Psoas muscle (tissue), 8 donors: ENCODE measurements around the gene RSRC2. TPM values are rescaled to one million over a fixed set of nuclear protein-coding genes. Genes with fewer than 3 reads are reported as not detected.
A peak's percentile ranks its signal among the peaks of the same experiment; 100 is the strongest.
"Not testable (repeated sequence)": the region's sequence is repeated elsewhere in the genome, so short reads cannot be mapped to it uniquely, and the experiment has no call there.

Source experiments
- ATAC-seq, 4 donors: fragments of 200-7000 bp; cut with Tn5 transposase; one replicate each; pipeline ENCODE4 v1.9.1; 2020; ENCODE audit warnings: moderate library complexity in 3 of 4, mild to moderate bottlenecking in 2 of 4
- DNase-seq, 2 donors: peaks; one replicate each; pipeline ENCODE4 v3.0.0-alpha.2; 2020
- H3K27ac ChIP-seq: fragments of 200-600 bp; one replicate; pipeline ENCODE4 v1.8.0; 2022
- H3K27me3 ChIP-seq, 3 donors: fragments of 200-600 bp in 1 of 3; one replicate each; pipeline versions ENCODE4 v1.6.1 to v1.8.0; 2013 to 2022; ENCODE audit warnings: low read length in 2 of 3, mild to moderate bottlenecking in 2 of 3, moderate library complexity in 1 of 3; ENCODE audit not compliant: insufficient read depth in 3 of 3
- H3K36me3 ChIP-seq, 2 donors: fragments of 200-600 bp in 1 of 2; one replicate each; pipeline versions ENCODE4 v1.6.1 to v1.8.0; 2013 to 2022; ENCODE audit warnings: low read depth in 1 of 2, mild to moderate bottlenecking in 1 of 2, moderate library complexity in 1 of 2; ENCODE audit not compliant: insufficient read depth in 1 of 2
- H3K4me1 ChIP-seq: fragments of 200-600 bp; one replicate; pipeline ENCODE4 v1.8.0; 2022
- H3K4me3 ChIP-seq: fragments of 200-600 bp; one replicate; pipeline ENCODE4 v1.8.0; 2022; ENCODE audit warnings: mild to moderate bottlenecking
- H3K9me3 ChIP-seq: fragments of 200-600 bp; one replicate; pipeline ENCODE4 v1.8.0; 2022
- WGBS, 3 donors: extraction: QIAGEN DNeasy Blood & Tissue Kit; methylation state at CpG; one replicate each; pipeline versions ENCODE4 v1.1.6 to v1.1.7; 2013; 5-methylcytosine and 5-hydroxymethylcytosine counted together
- intact Hi-C, 2 donors: fragments of 100-400 bp; cut with DNase I; formaldehyde crosslinking; loops; one replicate each; pipeline versions ENCODE4 v1.11.0 to v1.14.2; 2022
- polyA plus RNA-seq, 3 donors: library from polyadenylated mRNA; stranded (reverse); fragments of 200-250 nt; gene quantifications; one replicate each; pipeline ENCODE4 v1.2.3, GENCODE V29; 2013
- total RNA-seq, 4 donors: library from RNA; stranded (reverse); fragmentation: NEBNext Ultra II Directional in 2 of 4; extraction: Animal tissue kit (Norgen Biotek cat#: 25700) in 2 of 4; gene quantifications; one replicate each; pipeline versions ENCODE4 v1.2.1 to v1.2.4, GENCODE V29; 2021 to 2023
- TF ChIP-seq, protein P1 (sequence below): fragments of 200-600 bp; IDR thresholded peaks from one replicate; pipeline ENCODE4 v1.8.0; 2022; ENCODE audit warnings: antibody characterized with exemption
- donor health status: healthy with polysubstance abuse.
- donor health status: DM: no; HTN: no; CAD: no; lungs with moderate emphysema.
- donor health status: Bipolar disorder and iron deficiency.
- donor health status: healthy.
- donor health status: DM: yes; HTN: yes; CAD: no.
- donor health status: DM: no; HTN: no; CAD: no.
- donor health status: DM: no; HTN: no; CAD: no.
- donor health status: DM: yes; HTN: yes; CAD: no.

Gene RSRC2
- total and polyA plus RNA-seq, 7 donors, result 44.0 to 83.4 (median 54.2) TPM

DNA sequence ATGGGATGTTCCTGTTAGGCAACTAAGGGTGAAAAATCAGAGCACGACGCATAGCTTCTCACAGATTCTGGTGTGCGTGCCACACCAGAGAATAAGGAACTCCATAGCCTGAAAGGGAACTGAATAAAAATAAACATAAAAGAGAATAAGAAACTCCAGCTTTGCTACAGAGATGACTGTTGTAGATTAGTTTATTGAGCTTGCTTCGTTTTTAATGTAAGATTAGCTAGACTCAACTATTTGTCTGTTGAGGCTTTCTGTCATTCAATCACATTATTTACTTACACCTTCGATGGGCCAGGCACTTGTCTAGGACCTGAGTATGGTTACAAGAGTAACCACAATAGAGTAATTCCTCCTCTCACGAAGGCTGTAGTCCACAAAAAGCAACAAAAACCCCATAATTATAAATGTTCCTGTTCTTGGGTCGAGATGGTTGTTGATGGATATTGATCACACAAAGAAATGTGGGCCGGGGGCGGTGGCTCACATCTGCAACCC, 25.2 kb downstream of the RSRC2 start:
- Histone ChIP-seq H3K4me3 (peak overlapping the region; percentile 96), H3K27ac (peak overlapping the region; percentile 99), H3K4me1 (peaks cover 35% of the 10 kb centered on the region), H3K36me3 (peaks cover 4 to 62% of the 10 kb centered on the region in 2 donors), H3K27me3 (no peaks in the 10 kb centered on the region), H3K9me3 (no peaks in the 10 kb centered on the region)
- TF ChIP-seq, protein P1, sequence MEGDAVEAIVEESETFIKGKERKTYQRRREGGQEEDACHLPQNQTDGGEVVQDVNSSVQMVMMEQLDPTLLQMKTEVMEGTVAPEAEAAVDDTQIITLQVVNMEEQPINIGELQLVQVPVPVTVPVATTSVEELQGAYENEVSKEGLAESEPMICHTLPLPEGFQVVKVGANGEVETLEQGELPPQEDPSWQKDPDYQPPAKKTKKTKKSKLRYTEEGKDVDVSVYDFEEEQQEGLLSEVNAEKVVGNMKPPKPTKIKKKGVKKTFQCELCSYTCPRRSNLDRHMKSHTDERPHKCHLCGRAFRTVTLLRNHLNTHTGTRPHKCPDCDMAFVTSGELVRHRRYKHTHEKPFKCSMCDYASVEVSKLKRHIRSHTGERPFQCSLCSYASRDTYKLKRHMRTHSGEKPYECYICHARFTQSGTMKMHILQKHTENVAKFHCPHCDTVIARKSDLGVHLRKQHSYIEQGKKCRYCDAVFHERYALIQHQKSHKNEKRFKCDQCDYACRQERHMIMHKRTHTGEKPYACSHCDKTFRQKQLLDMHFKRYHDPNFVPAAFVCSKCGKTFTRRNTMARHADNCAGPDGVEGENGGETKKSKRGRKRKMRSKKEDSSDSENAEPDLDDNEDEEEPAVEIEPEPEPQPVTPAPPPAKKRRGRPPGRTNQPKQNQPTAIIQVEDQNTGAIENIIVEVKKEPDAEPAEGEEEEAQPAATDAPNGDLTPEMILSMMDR, result no peak
- WGBS, 3 donors, result 77 to 84% (median 79%) methylated on average over 9 of the region's 9 CpGs
- ATAC-seq, result no peak
- no peak for DNase-seq
- intact Hi-C loops, result loop anchor here (1.0 to 10.0 kb wide), 2 partner anchors 26 to 167 kb away; no protein-coding TSS in a partner anchor

DNA sequence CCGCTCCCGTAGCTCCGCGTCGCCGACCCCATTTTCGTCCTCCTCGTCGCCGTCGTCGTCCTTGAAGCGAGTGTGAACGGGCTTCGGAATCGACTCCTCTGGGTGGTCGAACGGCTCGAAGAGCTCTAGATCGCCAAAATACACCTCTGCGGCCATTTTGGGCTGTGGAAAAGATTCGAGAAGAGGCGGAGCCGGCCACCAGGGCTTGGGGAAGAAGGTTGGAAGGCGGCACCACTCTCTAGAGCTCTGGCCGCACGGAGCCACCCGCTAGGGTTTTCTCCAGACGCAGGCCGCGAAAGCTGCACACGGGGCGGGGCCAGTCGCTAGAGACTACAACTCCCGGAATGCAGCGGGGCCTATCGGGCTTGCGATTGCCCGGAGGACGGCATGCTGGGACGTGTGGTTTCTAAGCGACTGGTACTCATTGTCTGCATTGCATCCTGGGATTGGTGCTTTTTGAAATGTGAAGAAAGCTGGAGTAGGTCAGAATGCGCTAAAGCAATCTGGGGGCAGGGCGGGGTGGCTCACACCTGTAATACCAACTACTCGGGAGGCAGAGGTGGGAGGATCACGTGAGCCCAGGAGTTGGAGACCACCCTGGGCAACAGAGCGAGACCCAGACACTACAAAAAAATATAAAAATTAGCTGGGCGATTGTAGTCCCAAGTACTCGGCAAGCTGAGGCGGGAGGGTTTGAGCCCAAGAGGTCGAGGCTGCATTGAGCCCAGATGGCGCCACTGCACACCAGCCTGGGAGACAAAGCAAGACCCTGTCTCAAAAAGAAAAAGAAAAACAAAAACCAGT, 25.8 kb downstream of the RSRC2 start, which contains the start of gene ZCCHC8:
ZCCHC8 (minus strand) TSS at position 248 of the 804 bp plus-strand sequence; CDS start at position 156, 92 bp downstream.
- H3K27ac ChIP-seq, result peak within 1 kb of the TSS; percentile 99
- H3K36me3 ChIP-seq, result peaks cover 5 to 62% of the 10 kb centered on the region in 2 donors
- peak within 1 kb of the TSS; percentile 96 for H3K4me3 ChIP-seq
- peaks cover 36% of the 10 kb centered on the region for H3K4me1 ChIP-seq
- H3K9me3 ChIP-seq, result no peaks in the 10 kb centered on the region
- no peaks in the 10 kb centered on the region for H3K27me3 ChIP-seq
- peak; percentile 93 to 96 (median 95) for ATAC-seq
- TF ChIP-seq, protein P1, result no peak
- peak; percentile 97 to 98 for DNase-seq
- WGBS, 3 donors, result 1 to 2% (median 1%) methylated on average over 52 of the region's 52 CpGs
- intact Hi-C loops, result loop anchor here (1.0 to 10.0 kb wide), 3 partner anchors 25 to 166 kb away; partner anchors contain the start of gene RSRC2 (in 1 of the 2)

DNA sequence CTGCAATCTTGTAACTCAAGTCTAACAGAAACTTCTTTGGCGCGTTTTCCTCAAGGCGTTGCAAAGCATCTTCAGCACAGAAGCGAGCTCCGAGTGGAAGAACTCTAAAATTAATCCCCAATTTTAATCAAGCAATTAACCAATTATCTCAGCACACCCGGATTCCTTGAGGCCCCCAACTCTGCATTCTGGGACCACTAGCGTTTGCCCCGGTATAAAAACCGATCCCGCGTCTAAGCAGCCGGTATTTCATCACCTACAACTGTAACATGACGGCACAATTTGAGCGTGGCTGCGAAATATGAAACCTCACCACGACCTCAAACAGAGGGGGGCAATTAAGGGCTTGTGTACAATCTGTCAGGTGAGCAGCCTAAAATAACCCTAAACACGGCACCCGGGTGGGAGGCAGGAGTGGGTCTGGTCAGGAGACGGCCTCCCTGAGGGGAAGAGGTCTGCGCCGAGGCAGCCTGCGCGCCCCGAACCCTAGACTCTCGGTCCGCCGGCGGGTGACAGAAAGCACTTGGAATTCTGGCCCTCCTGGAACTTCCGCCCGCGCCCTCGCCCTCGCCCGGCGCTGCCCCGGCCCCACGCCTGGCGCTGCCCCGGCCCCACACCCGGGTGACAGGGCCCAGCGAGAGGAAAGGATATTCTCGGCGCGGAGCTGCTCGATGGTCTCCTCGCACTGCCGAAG, 26.6 kb downstream of the RSRC2 start:
- intact Hi-C loops, result loop anchor here (1.0 to 10.0 kb wide), 2 partner anchors 26 to 165 kb away; partner anchors contain the start of gene RSRC2 (in 1 of the 2)
- Histone ChIP-seq H3K4me1 (peaks cover 36% of the 10 kb centered on the region), H3K4me3 (peak overlapping the region; percentile 96), H3K27ac (peak overlapping the region; percentile 99), H3K36me3 (peaks cover 5 to 62% of the 10 kb centered on the region in 2 donors), H3K27me3 (no peaks in the 10 kb centered on the region), H3K9me3 (no peaks in the 10 kb centered on the region)
- WGBS, 3 donors, result 1% methylated on average over 36 to 47 of the region's 47 CpGs
- peak; percentile 58 to 84 for DNase-seq
- peak; percentile 78 to 88 (median 82) for ATAC-seq
- TF ChIP-seq, protein P1, result no peak

DNA sequence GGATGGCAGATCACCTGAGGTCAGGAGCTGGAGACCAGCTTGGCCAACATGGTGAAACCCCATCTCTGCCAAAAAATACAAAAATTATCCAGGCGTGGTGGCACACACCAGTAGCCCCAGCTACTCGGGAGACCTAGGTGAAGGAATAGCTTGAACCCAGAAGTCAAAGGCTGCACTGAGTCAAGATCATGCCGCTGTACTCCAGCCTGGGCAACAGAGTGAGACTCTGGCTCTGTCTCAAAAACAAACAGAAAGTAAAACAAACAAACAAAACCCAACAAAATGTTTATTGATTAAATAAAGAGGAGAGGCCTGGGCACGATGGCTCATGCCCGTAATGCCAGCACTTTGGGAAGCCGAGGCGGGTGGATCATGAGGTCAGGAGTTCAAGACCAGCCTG, 31.5 kb downstream of the RSRC2 start:
- intact Hi-C loops, result no loop called here
- Histone ChIP-seq H3K27me3 (no peaks in the 10 kb centered on the region), H3K4me1 (peaks cover 31% of the 10 kb centered on the region), H3K36me3 (peaks cover 6 to 79% of the 10 kb centered on the region in 2 donors), H3K4me3 (no peak overlapping the region), H3K9me3 (no peaks in the 10 kb centered on the region), H3K27ac (no peak overlapping the region)
- TF ChIP-seq, protein P1, result no peak
- ATAC-seq (no peak), DNase-seq (no peak)
- 88 to 95% (median 89%) methylated on average over 7 of the region's 7 CpGs for WGBS, 3 donors

DNA sequence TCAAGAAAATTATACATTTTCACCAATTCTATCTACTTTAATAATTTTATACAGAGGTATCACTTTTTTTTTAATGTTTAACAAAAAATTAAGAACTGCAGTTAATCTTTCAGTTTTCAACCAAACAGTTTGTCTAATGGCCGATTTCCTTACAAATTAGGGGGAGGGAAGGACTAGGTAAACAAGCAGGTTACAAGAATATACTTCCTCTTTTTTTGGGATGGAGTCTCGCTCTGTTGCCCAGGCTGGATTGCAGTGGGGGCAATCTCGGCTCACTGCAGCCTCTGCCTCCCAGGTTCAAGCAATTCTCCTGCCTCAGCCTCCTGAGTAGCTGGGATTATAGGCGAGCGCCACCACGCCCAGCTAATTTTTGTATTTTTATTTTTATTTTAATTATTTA, 33.5 kb downstream of the RSRC2 start:
- ATAC-seq, H3K4me3 ChIP-seq, H3K27me3 ChIP-seq, H3K9me3 ChIP-seq, intact Hi-C loops, H3K27ac ChIP-seq, DNase-seq: not testable (repeated sequence)
- peaks cover 6 to 95% of the 10 kb centered on the region in 2 donors for H3K36me3 ChIP-seq
- 77 to 92% (median 91%) methylated on average over 6 of the region's 6 CpGs for WGBS, 3 donors
- peaks cover 17% of the 10 kb centered on the region for H3K4me1 ChIP-seq
